Measurements from ENCODE around the gene FIGNL2.

- TF ChIP-seq CTCF (IDR thresholded peaks at IDR 0.05) (no peak), POLR2A (IDR thresholded peaks at IDR 0.05) (no peak)
Observed at GRCh38 chr12:51784688-51785087, 63.8 kb downstream of the FIGNL2 start.

All from lower leg skin (tissue), 3 donors.